Lung microvascular endothelial cell (primary cell): ENCODE results near the gene SLC2A5. TPM values are rescaled to one million over a fixed set of nuclear protein-coding genes. Genes with fewer than 3 reads are reported as not detected.
A peak's percentile ranks its signal among the peaks of the same experiment; 100 is the strongest.
"Not testable (repeated sequence)": the region's sequence is repeated elsewhere in the genome, so short reads cannot be mapped to it uniquely, and the experiment has no call there.

Source experiments
- DNase-seq, 2 donors: peaks; one replicate each; pipeline versions ENCODE4 v3.0.0 to v3.0.0-alpha.2; 2010; ENCODE audit warnings: low read depth in 2 of 2
- total RNA-seq: library from RNA; depleted of rRNA; stranded (reverse); fragments of >200 nt; gene quantifications from 2 replicates; pipeline ENCODE4 v1.2.1, GENCODE V29; 2014

The SLC2A5 gene
- total RNA-seq, 1 donor from 2014 or later: 0.20 TPM

DNA sequence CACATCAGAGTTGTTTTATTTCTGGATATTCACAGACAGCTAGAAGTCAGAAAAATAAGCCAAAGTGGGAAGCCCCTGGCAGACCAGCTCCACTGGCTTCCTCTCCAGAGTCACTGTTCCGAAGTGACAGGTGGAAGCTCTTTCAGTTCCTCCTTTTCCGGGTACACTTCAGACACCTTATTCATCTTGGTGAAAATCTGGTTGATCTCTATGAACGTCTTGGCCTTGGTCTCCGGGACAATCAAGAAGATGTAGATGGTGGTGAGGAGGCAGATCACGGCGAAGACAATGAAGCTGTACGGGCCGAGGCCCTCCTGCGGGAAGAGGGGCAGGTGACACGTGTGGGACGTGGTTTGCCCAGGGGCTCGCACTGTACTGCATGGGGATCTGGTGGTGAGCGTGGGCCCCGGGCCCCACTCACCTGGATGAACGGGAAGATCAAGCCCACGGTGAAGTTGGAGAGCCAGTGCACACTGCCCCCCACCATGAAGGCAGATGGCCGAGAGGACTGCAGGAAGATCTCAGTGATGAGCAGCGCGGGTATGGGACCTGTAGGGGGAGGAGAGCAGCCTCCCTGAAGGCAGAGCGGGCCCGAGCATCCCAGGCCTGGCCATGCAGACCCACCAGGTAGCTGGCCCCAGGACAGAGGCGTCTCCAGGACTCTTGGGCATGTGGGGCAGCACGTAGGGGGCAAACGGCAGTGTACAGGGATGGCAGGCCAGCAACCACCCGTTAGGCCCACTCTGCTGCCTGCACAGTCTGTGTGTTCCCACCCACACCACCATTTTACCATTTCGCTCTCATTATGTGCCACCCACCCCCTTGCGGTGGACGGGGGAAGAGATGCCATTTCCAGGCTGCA is 31.7 kb downstream of the SLC2A5 start:
- no peak for DNase-seq

DNA sequence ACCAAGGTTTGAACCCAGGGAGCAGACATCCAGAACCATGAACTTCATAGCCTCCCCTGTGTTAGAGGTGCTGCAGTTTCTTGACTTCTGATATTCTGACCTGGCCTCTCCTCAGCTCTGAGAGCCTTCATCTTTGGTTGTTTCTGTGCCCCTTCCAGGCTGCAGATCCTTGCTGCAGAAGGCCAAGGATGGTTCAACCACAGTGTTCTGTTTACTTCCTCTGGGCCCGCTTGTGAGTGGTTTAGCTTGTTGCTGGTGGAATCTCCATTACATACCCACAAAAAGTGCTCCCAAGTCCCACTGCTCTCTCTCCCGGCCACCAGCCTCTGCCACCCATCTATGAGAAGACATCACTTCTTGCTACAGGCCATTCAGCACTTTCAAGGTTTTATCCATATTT is 34.2 kb downstream of the SLC2A5 start:
- no peak for DNase-seq

DNA sequence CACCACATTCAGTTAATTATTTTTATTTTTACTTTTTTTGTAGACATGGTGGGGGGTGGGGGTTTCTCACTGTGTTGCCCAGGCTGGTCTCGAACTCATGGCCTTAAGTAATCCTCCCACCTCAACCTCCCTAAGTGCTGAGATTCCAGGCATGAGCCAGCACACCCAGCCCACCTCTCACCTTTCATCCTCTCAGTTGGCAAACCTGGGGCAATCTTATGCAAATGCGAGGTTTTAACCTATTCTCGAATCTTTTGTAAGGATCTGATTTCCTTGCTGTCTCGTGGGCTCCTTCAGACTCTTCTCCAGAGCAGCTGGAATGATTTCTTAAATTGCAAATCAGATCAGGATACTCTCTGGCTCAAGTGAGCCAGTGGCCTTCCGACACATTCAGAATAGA is 36.1 kb downstream of the SLC2A5 start:
- DNase-seq: no peak

DNA sequence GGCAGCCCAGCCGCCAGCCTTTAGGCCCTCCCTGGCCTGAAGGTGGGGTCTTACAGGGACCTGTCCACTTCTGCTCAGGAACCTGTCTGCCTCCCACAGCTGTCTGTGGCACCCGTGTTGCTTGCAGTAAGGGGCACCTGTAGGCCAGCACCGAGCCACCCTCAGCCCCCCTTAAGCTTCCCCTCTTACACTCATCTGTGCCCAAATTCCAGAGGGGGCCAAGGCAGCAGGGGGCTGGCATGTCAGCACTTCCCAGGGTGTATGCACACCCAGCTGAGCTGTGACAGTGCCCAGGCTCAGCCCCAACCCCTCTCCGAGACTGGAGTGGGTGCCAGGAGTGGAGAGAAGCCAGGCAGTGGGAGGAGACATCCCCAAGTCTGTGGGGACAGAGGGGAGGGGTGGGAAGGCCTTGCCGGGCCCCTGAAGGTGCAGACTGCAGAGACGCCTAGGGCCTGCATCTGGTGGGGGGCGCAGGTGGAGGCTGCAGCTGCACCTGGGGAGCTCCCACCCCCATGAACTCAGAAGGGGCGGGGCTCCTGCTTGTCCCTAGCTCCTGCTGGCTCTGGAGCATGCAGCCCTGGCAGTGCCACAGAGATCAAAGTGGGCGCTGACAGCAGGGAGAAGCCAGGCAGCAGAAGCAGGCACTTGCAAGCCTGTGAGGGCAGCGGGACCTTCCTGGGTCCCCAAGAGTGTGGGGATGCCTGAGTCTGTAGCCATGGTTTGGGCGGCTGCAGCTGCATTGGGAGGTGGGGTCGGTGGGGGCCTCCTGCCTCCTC is 37.8 kb downstream of the SLC2A5 start:
- DNase-seq: no peak

DNA sequence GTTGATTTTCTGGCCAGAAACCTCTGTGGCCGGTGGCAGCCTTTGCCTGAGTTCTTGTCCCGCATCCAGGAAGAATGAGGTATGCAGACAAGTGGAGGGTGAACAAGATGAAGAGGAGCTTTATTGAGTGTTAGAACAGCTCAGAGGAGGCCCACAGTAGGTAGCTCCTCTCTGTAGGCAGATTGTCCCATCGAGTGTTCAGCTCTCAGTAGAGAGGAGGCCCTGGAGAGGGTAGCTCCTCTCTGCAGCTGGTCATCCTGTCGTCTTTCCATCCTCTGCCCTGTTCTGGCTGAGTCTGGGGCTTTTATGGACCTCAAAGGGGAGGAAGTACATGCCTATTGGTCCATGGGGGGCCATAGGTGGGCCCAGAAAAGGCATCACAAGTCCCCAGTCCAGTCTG is 38.4 kb downstream of the SLC2A5 start:
- DNase-seq: not testable (repeated sequence)

DNA sequence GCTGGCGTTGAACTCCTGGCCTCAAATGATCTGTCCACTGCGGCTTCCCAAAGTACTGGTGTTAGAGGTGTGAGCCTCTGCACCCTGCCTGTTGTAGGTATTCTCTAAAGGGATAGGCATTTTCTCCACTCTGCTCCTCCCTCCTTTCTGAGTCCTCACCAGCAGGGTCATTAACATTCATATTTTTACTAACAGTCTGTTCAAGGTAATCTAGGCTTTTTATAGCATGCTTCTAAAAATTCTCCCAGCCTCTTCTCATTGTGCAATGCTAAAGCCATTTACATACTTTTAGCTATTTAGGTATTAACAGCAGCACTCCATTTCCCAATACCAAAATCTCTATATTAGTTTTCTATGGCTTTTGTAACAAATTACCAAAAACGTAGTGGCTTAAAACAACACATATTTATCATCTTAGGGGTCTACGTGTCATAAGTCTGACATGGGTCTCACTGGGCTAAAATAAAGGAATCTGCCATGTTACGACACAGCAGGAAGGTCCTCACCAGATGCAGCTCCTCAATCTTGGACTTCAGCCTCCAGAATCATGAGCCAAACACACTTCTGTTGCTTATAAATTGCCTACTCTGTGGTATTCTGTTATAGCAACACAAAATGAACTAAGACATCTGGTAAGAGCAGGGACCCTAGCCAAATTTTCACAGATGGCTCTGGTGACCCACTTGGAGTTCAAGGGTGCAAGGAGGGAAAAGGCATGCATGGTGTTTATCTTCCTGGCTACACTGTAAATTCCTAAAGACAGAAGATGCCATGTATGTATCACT is 40.3 kb downstream of the SLC2A5 start:
- no peak for DNase-seq

DNA sequence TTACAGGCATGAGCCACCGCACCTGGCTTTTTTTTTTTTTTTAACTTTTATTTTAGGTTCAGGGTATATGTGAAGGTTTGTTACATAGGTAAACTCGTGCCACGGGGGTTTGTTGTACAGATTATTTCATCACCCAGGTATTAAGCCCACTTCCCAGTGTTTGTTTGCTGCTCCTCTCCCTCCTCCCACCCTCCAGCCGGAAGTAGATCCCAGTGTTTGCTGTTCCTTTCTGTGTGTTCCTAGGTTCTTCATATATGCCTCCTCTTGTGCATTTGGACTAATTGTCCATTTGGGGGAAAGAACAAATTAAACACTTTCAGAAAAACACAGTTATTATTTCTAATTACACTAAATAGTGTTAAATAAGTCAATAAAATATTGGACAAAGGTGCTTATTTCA is 42.1 kb downstream of the SLC2A5 start:
- DNase-seq: no peak

DNA sequence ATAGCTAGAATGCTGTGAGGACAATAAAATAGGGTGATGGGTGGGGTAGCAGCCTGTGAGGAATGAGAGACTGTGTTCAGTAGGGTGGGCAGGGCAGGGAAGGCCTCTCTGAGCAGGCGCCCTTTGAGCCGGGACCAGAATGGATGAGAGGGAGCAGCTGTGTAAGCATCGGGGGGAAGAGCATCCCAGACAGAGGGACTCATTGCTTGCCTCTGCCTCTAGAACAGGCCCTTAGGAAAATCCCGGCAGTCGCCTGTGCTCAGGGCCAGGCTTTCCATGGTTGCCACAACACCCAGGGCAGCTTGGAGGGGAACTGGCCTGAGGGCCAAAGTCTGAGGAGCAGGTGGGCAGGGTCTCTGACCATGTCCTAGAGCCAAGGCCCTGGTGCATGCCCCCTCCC is 44.0 kb downstream of the SLC2A5 start:
- no peak for DNase-seq

DNA sequence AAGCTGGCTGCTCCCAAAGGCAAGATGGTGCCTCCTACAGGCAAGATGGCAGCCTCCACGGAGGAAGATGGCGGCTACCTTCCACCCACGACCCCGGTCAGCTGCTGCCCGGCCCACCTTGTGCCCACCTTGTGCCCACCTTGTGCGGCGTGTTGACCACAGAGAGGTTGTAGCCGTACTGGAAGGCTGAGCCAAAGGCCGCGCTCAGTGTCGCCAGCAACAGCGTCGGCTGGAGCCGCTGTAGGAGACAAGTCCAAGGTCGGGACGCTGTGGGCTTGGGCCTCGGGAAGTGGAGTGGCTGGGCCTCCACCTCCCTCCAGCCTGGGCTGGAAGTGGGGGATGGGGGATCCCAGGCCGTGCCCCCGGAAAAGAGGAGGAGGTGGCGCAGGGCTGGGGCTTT is 44.6 kb downstream of the SLC2A5 start:
- DNase-seq: no peak

DNA sequence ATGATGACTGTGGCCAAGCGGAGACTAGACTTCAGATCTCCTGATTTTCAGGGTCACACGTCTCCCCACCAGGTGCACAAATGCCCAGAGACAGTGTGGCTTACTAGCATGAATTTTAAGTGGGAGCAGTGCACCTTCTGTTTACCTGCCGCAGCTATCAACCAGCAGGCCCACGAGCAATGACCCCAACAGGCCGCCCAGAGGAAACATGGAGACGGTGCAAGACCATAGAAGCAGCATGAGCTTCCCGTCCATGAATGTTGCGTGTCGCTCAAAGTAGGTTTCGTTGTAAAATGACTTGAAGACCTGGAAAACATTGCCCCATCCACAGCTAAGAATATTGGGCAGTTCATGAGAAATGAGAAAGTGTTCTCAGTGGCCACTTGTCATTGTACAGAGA is 46.7 kb downstream of the SLC2A5 start:
- DNase-seq: no peak

DNA sequence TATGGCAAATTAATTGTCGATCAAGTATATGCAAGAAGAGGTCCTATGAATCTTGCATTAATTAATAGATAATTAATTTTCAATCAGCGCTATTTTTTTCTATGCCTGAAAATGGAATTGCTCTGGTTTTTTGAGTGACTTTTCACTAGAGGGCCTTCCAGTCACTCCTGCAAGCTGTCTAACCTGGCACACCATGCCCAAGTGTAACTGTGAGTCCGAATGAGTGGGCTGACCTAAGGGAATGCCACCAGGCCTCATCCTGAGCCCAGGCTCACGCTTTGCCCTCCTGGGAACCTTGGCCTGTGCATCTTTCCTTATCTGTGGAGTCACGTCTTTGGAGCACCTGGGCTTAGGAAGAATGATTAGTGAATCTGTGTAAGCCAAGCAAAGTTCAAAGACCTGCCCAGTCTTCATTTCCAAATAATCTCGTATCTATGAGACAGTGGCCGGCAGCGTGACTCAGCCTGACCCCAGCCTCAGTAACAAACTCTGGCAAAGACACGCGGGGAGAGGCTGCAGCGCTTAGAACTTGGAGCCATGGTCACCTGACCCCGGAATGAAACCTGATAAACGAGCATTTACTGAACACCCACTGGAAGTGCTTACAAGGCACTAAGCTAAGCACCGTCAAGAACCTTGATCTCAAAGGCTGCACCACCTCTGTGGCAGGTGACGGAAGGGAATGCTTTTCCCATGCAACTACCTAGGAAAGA is 47.3 kb downstream of the SLC2A5 start:
- not testable (repeated sequence) for DNase-seq

DNA sequence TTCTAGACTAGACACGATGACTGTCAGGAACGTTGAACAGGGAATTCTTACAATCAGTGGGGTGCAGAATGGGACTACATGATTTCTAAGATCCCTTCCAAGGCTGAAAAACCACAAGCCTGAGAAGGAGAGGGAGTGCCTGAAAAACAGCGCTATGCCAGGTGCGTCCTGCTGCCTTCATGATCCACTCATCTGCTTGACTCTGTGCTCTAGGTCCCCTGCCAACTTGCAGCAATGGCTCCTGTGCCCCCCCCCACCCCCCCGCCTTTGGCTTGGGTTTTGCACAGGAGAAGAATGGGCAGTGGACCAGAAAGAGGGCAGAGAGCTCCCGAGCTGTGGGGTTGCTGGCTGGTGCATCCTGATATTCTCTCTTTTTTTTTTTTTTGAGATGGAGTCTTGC is 49.1 kb downstream of the SLC2A5 start:
- DNase-seq: no peak

DNA sequence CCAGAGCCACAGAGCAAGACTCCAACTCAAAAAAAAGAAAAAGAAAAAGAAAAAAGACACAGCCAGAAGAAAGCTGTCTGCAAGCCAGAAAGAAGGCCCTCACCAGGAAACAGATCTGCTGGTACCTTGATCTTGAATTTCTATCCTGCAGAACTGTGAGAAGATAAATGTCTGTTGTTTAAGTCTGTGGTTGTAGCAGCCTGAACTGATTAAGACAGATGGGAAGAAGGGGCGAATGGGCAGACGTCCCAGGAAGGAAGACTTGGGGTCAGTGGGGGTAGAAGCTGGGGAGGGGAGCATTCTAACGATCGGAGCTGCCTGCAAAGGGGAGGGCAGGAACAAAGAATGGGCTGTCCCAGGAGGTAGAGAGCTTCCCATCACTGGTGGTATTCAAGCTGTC is 49.5 kb downstream of the SLC2A5 start:
- no peak for DNase-seq

DNA sequence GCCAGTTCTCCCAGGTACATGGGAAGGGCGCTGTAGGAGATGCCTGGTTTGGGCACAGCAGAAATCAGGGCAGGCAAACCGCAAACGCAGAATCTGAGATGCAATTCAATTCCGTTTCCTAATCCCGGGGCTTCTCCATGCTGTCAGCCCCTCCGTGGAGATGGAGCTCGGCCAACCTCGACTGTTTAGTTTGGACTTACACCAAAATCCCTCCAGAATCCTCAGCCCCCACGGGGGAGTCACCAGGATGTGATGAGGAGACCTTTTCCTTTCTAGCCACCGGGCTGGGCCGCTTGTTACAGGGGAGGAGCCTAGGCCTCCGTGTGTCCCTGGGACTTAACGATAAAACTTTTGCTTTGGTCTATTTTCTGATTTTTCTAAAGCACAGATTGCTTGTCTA is 51.1 kb downstream of the SLC2A5 start:
- peak; percentile 73 to 90 for DNase-seq

DNA sequence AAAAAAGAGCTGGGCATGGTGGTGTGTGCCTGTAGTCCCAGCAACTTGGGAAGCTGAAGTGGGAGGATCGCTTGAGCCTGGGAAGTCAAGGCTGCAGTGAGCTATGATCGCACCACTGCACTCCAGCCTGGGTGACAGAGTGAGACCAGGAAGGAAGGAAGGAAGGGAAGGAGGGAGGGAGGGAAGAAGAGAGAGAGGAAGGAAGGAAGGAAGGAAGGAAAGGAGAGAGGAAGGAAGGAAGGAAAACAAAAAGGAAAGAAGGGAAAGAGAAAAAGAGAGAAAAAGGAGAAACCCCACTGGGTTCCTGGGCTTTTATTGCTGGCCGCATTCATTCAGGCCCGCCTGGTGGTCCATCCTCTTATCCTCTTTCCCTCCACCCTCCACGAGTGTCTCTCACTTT is 53.0 kb downstream of the SLC2A5 start:
- DNase-seq: no peak

DNA sequence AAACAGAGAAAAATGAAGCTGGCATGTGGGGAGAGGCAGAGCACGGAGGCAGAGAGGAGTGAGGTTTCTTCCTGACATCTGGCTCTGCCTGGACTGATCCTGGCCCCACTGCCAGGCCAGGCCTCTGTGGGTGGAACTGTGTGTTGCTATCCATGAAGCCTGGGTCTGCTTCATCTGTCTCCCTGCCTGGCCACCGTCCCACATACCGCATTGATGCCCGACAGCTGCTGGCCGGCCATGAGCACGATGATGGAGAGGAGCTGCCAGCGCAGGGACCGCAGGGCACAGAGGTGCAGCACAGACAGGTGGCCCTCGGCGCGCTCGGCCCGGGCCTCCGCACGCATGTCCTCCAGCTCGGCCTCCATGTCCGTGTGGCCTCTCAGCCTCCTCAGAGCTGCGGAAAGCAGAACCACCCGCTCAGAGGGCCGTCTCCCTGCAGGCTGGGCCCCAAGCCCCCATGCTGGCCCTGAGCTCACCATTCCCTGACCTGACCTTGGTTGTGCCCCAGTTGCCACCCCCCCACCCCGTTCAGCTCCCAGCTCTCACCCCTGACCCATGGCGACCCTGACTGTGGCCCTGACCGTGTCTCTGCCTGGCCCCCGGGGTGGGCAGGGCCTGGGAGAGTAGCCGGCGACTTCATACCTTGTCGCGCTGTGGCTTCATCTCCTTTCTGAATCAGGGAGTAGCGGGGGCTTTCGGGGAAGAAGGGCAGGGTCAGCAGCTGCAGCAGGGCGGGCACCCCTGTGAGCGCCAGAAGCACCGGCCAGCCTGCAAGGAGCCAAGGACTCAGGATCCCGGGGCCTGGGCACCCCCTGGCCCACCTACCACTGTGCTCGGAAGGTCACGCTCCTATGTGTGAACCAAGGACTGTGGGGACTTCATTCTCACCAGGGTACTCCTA is 54.7 kb downstream of the SLC2A5 start:
- DNase-seq: no peak

DNA sequence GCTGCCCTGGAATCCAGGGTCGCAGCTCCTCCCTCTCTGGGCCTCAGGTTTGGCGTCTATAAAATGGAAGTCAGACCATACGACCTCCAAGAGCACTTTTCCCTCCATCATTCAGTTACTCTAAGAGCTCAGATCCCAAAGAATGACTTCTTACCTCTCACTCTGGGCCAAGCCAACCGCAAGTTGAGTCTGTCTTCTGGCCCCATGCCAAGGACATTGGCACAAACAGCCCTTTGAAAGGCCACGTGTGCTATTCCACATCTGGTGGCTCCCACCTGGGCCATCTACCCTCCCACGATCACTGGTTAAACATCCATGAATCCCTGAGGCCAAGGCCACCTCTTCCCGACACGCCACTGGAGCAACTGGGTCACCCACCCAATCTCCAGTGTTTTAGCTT is 55.6 kb downstream of the SLC2A5 start:
- no peak for DNase-seq

DNA sequence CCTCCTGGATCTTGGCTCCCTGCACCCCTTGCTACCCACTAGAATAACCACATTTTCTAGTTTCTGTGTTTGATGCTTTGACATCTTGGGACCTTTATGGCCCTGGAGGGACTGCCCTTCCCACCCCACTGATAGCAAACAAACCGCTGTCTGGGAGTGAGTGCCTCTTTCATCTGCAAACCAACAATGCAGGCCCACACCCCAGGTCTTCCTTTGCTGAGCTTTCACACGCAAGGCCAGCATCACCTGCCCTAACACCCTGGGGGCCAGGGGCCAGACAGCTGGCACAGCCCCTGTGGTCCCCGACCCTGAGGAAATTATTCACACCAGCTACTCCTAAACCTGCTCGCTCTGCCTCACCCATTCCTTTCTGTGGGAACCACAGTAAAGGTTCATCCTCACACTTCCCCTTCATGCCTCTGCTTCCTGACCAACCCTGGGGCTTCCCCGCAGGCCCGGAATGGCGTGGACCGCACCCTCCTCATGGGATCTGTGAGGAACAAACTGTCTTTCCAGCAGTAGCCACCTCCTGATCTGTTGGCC is 58.6 kb downstream of the SLC2A5 start:
- peak; percentile 29 to 87 for DNase-seq

DNA sequence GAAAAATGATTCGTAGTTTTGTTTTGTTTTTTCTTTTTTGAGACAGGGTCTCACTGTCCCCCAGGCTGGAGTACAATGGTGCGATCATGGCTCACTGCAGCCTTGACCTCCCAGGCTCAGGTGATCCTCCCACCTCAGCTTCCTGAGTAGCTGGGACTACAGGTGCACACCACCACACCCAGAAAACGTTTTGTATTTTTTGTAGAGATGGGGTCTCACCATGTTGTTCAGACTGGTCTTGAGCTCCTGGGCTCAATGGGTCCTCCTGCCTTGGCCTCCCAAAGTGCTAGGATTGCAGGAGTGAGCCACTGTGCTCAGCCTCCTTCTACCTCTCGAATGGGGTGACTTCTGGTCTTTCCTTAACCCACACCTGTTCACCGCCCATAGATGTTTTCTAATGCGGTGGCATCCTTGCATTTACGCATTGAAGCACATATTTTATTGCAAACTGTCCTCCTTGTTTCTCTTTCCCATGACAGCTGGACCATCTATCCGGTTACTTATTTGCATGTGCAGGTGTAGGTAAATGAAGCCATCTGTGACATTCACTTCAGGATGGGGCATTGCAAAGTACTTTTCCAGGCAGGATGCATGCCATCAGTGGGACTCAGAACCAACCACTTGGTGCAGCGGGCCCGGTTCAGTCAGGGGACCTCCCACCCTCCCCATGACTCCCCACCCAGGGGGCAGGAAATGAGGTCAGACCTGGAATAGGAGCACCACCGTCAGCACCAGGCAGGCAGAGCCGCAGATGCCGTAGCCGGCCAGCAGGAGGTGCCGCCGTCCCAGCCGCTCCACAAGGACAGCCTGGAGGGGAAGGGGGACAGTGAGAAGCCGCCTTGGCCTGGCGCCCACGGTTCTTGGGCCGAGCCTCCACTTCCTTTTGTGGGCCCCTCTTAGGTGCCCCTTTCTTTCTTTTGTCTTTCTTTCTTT is 59.7 kb downstream of the SLC2A5 start:
- DNase-seq: peak; percentile 45 to 61
